ENCODE results near the gene FAS.
A peak's percentile ranks its signal among the peaks of the same experiment; 100 is the strongest.

Gene FAS

GRCh38 chr10:88960802-88961201 is 29.8 kb upstream of the FAS start:
- peaks cover 31% of the 10 kb centered on the region for H3K4me1 Mint-ChIP-seq
- no peak overlapping the region for H3K4me3 Mint-ChIP-seq
- CTCF ChIA-PET, result interaction anchor here (1.1 to 1.6 kb wide), 2 partner anchors 16 to 26 kb away, joined by 3 to 6 read pairs; no protein-coding TSS in a partner anchor
- H3K27me3 Mint-ChIP-seq, result no peaks in the 10 kb centered on the region
- H3K9me3 Mint-ChIP-seq, result no peaks in the 10 kb centered on the region
- DNase-seq, result no peak
- H3K27ac Mint-ChIP-seq, result no peak overlapping the region
- H3K36me3 Mint-ChIP-seq, result peaks cover 3% of the 10 kb centered on the region

DNA sequence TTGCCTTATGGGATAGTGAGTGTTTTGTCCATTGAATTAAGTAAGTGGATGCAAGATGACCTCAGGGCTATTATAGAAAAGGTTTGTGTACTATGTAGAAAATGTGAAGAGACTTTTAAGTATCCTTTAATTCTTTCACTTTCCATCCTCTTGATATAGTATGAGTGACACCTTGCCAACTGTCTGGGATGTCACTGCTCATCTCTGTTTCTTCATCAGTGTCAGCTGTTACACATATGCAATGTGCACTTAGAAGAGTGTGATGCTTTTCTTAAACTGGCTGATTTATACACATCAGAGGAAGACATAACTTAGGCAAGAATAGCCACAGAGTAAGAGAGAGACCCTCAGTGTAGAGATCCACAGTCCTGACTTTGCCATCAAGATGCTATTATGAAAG is 29.3 kb upstream of the FAS start:
- Mint-ChIP-seq H3K27ac (no peak overlapping the region), H3K9me3 (no peaks in the 10 kb centered on the region), H3K4me3 (no peak overlapping the region), H3K36me3 (peaks cover 3% of the 10 kb centered on the region), H3K27me3 (no peaks in the 10 kb centered on the region), H3K4me1 (peaks cover 31% of the 10 kb centered on the region)
- CTCF ChIA-PET, result interaction anchor here (1.1 to 1.6 kb wide), 2 partner anchors 16 to 26 kb away, joined by 3 to 6 read pairs; no protein-coding TSS in a partner anchor
- no peak for DNase-seq

DNA sequence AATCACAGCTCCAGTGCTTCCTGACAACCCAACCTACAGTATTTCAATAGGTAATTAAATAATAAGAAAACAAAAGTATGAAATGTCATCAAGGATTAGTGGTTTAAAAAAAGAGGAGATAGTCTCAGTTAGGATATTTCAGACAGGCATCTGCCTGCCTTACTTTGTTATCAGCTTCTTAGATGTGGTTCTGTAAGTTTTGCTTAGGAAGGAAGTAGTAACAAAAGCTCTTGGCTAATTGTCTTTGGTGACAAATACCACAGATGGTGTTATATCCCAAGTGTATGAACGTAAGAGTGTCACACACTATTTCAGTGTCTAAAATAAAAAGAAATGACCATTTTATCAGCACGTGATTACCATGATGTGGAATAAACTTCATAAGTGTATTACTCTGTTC is 28.3 kb upstream of the FAS start:
- Mint-ChIP-seq H3K4me3 (no peak overlapping the region), H3K4me1 (peaks cover 31% of the 10 kb centered on the region), H3K9me3 (no peaks in the 10 kb centered on the region), H3K36me3 (peaks cover 3% of the 10 kb centered on the region), H3K27me3 (no peaks in the 10 kb centered on the region), H3K27ac (peak overlapping the region; percentile 75)
- DNase-seq, result no peak
- CTCF ChIA-PET, result interaction anchor here (0.9 to 1.8 kb wide), 2 partner anchors 25 to 29 kb away, joined by 6 to 11 read pairs; partner anchors contain the start of gene FAS

- H3K36me3 Mint-ChIP-seq, result peaks cover 3% of the 10 kb centered on the region
- CTCF ChIA-PET, result interaction anchor here (1.8 kb wide), 1 partner anchor 28 kb away, joined by 11 read pairs; the partner anchor contains the start of gene FAS
Observed at GRCh38 chr10:88963318-88963717, 27.3 kb upstream of the FAS start.

DNA sequence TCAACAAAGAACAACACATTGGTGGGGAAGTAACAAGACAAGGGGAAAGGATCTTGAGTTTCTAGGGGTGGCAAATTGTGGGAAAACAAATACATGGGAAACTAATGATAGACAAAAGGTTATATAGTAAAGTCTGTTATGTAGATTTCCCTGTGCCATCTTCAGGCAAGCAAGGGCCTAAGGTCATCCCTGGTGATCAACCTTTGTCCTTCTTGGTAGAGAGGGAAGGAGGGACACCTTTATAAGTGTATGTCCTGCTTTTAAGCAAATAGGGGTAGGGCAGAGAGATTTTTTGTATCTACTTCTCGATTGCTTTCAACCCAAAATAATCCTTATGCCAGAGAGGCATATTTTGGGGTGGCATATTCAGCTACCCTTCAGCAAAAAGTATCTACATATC is 26.2 kb upstream of the FAS start:
- no peak for DNase-seq
- H3K27me3 Mint-ChIP-seq, result no peaks in the 10 kb centered on the region
- no peak overlapping the region for H3K27ac Mint-ChIP-seq
- CTCF ChIA-PET, result interaction anchor here (1.0 to 1.9 kb wide), 2 partner anchors 23 to 251 kb away, joined by 4 to 5 read pairs; no protein-coding TSS in a partner anchor
- H3K36me3 Mint-ChIP-seq, result peaks cover 3% of the 10 kb centered on the region
- H3K4me3 Mint-ChIP-seq, result no peak overlapping the region
- H3K4me1 Mint-ChIP-seq, result peaks cover 31% of the 10 kb centered on the region
- no peaks in the 10 kb centered on the region for H3K9me3 Mint-ChIP-seq

More at GRCh38 chr10:88963318-88963717, 27.3 kb upstream of the FAS start:
- Mint-ChIP-seq H3K9me3 (no peaks in the 10 kb centered on the region), H3K27me3 (no peaks in the 10 kb centered on the region), H3K4me3 (no peak overlapping the region), H3K27ac (no peak overlapping the region), H3K4me1 (peaks cover 31% of the 10 kb centered on the region)
- no peak for DNase-seq

- no peak overlapping the region for H3K27ac Mint-ChIP-seq
- DNase-seq, result no peak
- H3K4me3 Mint-ChIP-seq, result no peak overlapping the region
- peaks cover 3% of the 10 kb centered on the region for H3K36me3 Mint-ChIP-seq
- CTCF ChIA-PET, result interaction anchor here (1.0 to 1.9 kb wide), 2 partner anchors 22 to 250 kb away, joined by 4 to 5 read pairs; no protein-coding TSS in a partner anchor
- no peaks in the 10 kb centered on the region for H3K9me3 Mint-ChIP-seq
- H3K27me3 Mint-ChIP-seq, result no peaks in the 10 kb centered on the region
- H3K4me1 Mint-ChIP-seq, result peaks cover 31% of the 10 kb centered on the region
Observed at GRCh38 chr10:88964869-88965415, 25.7 kb upstream of the FAS start.

DNA sequence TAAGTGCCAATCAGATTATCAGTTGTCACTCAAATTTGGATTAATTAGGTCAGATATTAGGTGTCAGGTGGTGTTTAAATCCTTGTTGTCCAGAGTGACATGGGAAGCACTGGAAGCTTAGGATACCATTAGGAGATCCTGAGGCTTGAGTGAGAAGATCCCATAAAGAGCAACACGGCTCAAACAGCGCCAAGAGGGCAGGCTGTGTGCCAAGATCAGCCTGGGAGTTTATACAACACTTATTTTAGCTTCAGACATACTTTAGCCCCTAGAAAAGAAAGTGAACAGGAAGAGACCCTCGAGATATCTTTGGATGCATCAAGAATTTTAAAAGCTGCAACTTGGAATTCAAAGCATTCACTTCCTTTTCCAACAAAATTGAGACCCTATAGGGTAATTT is 23.8 kb upstream of the FAS start:
- H3K36me3 Mint-ChIP-seq, result peaks cover 3% of the 10 kb centered on the region
- H3K9me3 Mint-ChIP-seq, result no peaks in the 10 kb centered on the region
- peaks cover 17% of the 10 kb centered on the region for H3K4me1 Mint-ChIP-seq
- H3K4me3 Mint-ChIP-seq, result no peak overlapping the region
- CTCF ChIA-PET, result interaction anchor here (1.3 kb wide), 1 partner anchor 32 kb away, joined by 3 read pairs; no protein-coding TSS in a partner anchor
- DNase-seq, result no peak
- H3K27me3 Mint-ChIP-seq, result no peaks in the 10 kb centered on the region
- no peak overlapping the region for H3K27ac Mint-ChIP-seq

DNA sequence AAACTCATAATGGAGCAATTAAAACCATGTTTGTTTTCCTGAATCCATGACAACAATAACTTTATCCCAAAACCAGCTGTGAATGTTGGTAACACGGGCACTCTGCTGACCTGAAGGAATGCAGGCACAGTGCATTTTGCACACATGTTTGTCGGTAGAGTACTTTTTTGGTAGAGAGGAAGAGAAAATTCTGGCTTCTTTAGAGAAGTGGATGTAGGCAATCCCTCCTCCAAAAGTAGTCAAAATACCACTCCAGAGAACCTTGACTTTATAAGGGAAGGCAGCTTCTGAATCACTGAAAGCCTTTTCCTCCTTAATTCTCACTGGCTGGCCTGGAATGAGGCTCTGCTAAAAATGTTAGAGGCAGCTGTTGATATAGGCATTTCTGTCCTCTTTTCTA is 22.2 kb upstream of the FAS start:
- DNase-seq, result no peak
- Mint-ChIP-seq H3K4me3 (no peak overlapping the region), H3K36me3 (peaks cover 1% of the 10 kb centered on the region), H3K9me3 (no peaks in the 10 kb centered on the region), H3K4me1 (peaks cover 4% of the 10 kb centered on the region), H3K27me3 (no peaks in the 10 kb centered on the region), H3K27ac (no peak overlapping the region)
- CTCF ChIA-PET, result interaction anchor here (1.5 kb wide), 1 partner anchor 36 kb away, joined by 3 read pairs; no protein-coding TSS in a partner anchor

DNA sequence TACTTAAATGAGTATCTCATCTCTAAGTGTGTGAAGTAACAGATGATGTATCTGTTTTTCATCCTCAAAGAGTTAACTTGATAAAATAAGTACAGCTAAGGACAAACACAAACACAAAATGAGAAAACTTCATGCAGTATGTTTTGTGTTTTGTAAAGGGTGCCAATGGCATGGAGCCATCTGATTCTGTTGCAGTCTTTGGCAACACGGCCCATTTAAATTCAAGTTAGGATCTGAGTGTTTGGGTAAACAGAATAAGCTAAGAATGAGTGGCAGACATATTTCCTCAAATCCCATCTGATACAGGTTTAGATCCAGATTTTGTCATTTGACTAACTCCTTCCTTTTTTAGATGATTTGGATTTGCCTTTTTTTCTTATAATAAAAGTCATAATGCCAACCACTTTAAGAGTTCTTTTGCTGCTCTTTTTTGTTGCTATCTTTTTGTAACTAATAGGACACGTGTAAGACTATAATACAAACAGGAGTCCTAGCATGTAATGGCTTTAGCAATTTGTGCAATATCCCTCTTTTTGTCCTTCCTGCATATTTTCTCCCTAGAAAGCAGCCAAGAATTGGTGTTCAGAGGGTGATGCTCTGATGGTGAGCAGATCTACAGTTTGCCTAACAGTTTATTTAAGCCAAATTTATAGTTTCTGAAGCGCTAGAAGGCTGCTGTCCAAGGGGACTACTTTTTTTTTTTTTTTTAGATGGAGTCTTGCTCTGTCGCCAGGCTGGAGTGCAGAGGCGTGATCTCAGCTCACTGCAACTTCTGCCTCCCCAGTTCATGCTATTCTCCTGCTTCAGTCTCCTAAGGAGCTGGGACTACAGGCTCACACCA is 19.2 kb upstream of the FAS start:
- Mint-ChIP-seq H3K4me1 (peaks cover 24% of the 10 kb centered on the region), H3K9me3 (no peaks in the 10 kb centered on the region), H3K36me3 (peaks cover 6% of the 10 kb centered on the region), H3K27me3 (no peaks in the 10 kb centered on the region), H3K27ac (no peak overlapping the region), H3K4me3 (no peak overlapping the region)
- DNase-seq, result no peak
- CTCF ChIA-PET, result no interaction called here

DNA sequence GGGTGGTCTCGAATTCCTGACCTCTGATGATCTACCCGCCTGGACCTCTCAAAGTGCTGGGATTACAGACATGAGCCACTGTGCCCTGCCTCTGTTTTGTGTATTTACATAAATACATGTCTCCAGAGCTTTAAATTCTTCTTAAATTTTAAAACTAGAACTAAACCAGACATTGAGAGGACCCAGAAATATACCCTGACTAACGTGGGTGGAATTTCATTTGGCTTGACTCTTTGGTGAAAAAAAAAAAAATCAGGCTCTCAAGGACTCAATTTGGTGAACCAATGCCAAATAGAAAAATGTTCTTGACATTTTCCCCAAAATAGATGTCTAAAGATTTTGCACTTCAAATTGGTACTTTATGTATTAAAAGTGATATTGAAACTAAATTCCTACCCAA is 16.6 kb upstream of the FAS start:
- CTCF ChIA-PET, result interaction anchor here (1.0 kb wide), 1 partner anchor 18 kb away, joined by 3 read pairs; no protein-coding TSS in a partner anchor
- peaks cover under 1% of the 10 kb centered on the region for H3K27me3 Mint-ChIP-seq
- H3K27ac Mint-ChIP-seq, result no peak overlapping the region
- no peaks in the 10 kb centered on the region for H3K9me3 Mint-ChIP-seq
- DNase-seq, result no peak
- H3K36me3 Mint-ChIP-seq, result peaks cover 6% of the 10 kb centered on the region
- no peak overlapping the region for H3K4me3 Mint-ChIP-seq
- peaks cover 25% of the 10 kb centered on the region for H3K4me1 Mint-ChIP-seq

GRCh38 chr10:88974446-88975376 is 15.9 kb upstream of the FAS start:
- Mint-ChIP-seq H3K27ac (peak overlapping the region; percentile 93), H3K9me3 (no peaks in the 10 kb centered on the region), H3K36me3 (peaks cover 6% of the 10 kb centered on the region), H3K4me1 (peaks cover 29% of the 10 kb centered on the region), H3K27me3 (peaks cover 4% of the 10 kb centered on the region), H3K4me3 (peak overlapping the region; percentile 90)
- no peak for DNase-seq
- CTCF ChIA-PET, result interaction anchor here (1.0 to 1.5 kb wide), 2 partner anchors 17 to 40 kb away, joined by 3 to 5 read pairs; no protein-coding TSS in a partner anchor

GRCh38 chr10:88975377-88975720 is 15.2 kb upstream of the FAS start:
- Mint-ChIP-seq H3K9me3 (no peaks in the 10 kb centered on the region), H3K4me1 (peaks cover 29% of the 10 kb centered on the region), H3K4me3 (peak overlapping the region; percentile 90), H3K27me3 (peaks cover 4% of the 10 kb centered on the region), H3K36me3 (peaks cover 6% of the 10 kb centered on the region), H3K27ac (peak overlapping the region; percentile 93)
- no peak for DNase-seq
- CTCF ChIA-PET, result interaction anchor here (1.5 kb wide), 1 partner anchor 41 kb away, joined by 5 read pairs; no protein-coding TSS in a partner anchor

GRCh38 chr10:88978463-88978862 is 12.1 kb upstream of the FAS start:
- Mint-ChIP-seq H3K4me1 (peaks cover 30% of the 10 kb centered on the region), H3K9me3 (no peaks in the 10 kb centered on the region), H3K4me3 (no peak overlapping the region), H3K27ac (no peak overlapping the region), H3K27me3 (peaks cover 4% of the 10 kb centered on the region), H3K36me3 (peaks cover 7% of the 10 kb centered on the region)
- DNase-seq, result no peak
- CTCF ChIA-PET, result no interaction called here

- no peak overlapping the region for H3K4me3 Mint-ChIP-seq
- peaks cover 4% of the 10 kb centered on the region for H3K27me3 Mint-ChIP-seq
- no peak overlapping the region for H3K27ac Mint-ChIP-seq
- H3K9me3 Mint-ChIP-seq, result no peaks in the 10 kb centered on the region
- H3K4me1 Mint-ChIP-seq, result peaks cover 30% of the 10 kb centered on the region
- DNase-seq, result no peak
- CTCF ChIA-PET, result no interaction called here
- peaks cover 6% of the 10 kb centered on the region for H3K36me3 Mint-ChIP-seq
Observed at GRCh38 chr10:88979153-88979562, 11.4 kb upstream of the FAS start.

Data from activated naive CD4-positive, alpha-beta T cell treated with anti-CD3 and anti-CD28 coated beads, Interleukin-2, amount 10 ng/mL, durations not matched to agents 7 days and 5 days (primary cell).